HG03045 (cell line): ENCODE results near the gene MGAT4A.
A peak's percentile ranks its signal among the peaks of the same experiment; 100 is the strongest.
"Not testable (repeated sequence)": the region's sequence is repeated elsewhere in the genome, so short reads cannot be mapped to it uniquely, and the experiment has no call there.

ENCODE experiments used
- ATAC-seq: cut with Tn5 transposase; IDR thresholded peaks from one replicate; pipeline ENCODE4 v1.9.1; 2021; ENCODE audit warnings: mild to moderate bottlenecking, moderate library complexity; ENCODE audit not compliant: unreplicated experiment

MGAT4A gene

GRCh38 chr2:98608962-98609604, 121.8 kb downstream of the MGAT4A start:
- ATAC-seq = no peak

- peak; percentile 85 for ATAC-seq
Observed at GRCh38 chr2:98608116-98608961, 122.6 kb downstream of the MGAT4A start, which contains the start of the genes COA5 and UNC50. Gene COA5 (minus strand): TSS chr2:98608512. CDS start chr2:98608405, 107 bp downstream. Gene UNC50 (plus strand): TSS chr2:98608589. CDS start chr2:98609760, 1,171 bp downstream.

- no peak for ATAC-seq
Observed at GRCh38 chr2:98607741-98608115, 123.2 kb downstream of the MGAT4A start.

- ATAC-seq = no peak
Observed at GRCh38 chr2:98607104-98607503, 123.8 kb downstream of the MGAT4A start.

GRCh38 chr2:98606431-98606830, 124.5 kb downstream of the MGAT4A start:
- ATAC-seq = no peak

- ATAC-seq = no peak
Observed at GRCh38 chr2:98605076-98605475, 125.9 kb downstream of the MGAT4A start.

GRCh38 chr2:98604547-98604946, 126.4 kb downstream of the MGAT4A start:
- ATAC-seq = no peak

GRCh38 chr2:98601532-98602132, 129.3 kb downstream of the MGAT4A start:
- no peak for ATAC-seq

- ATAC-seq = no peak
Observed at GRCh38 chr2:98598781-98599428, 132.0 kb downstream of the MGAT4A start.

- not testable (repeated sequence) for ATAC-seq
Observed at GRCh38 chr2:98594665-98595064, 136.3 kb downstream of the MGAT4A start.

- ATAC-seq = no peak
Observed at GRCh38 chr2:98592565-98592964, 138.4 kb downstream of the MGAT4A start.

GRCh38 chr2:98589489-98589888, 141.4 kb downstream of the MGAT4A start:
- no peak for ATAC-seq

- no peak for ATAC-seq
Observed at GRCh38 chr2:98588880-98589431, 142.0 kb downstream of the MGAT4A start.

GRCh38 chr2:98586551-98587140, 144.3 kb downstream of the MGAT4A start:
- ATAC-seq = no peak

- no peak for ATAC-seq
Observed at GRCh38 chr2:98585386-98585785, 145.5 kb downstream of the MGAT4A start.

GRCh38 chr2:98583816-98584618, 146.9 kb downstream of the MGAT4A start:
- ATAC-seq = no peak

- ATAC-seq = no peak
Observed at GRCh38 chr2:98583276-98583675, 147.7 kb downstream of the MGAT4A start.

- ATAC-seq = no peak
Observed at GRCh38 chr2:98582523-98582922, 148.4 kb downstream of the MGAT4A start.

GRCh38 chr2:98580656-98581284, 150.2 kb downstream of the MGAT4A start:
- ATAC-seq = no peak
